DOHH2 (cell line): ENCODE measurements around the gene MAMDC2.

Experiments used
- EZH2phosphoT487 ChIP-seq: fragments of 200-600 bp; sonication (generic); IDR thresholded peaks from 2 replicates; pipeline ENCODE4 v1.6.1; 2017; ENCODE audit warnings: borderline replicate concordance, mild to moderate bottlenecking, antibody characterized with exemption, low read length, moderate library complexity, mixed read lengths
- TF ChIP-seq, protein P1 (sequence below): fragments of 200-600 bp; sonication (generic); IDR thresholded peaks from one replicate; pipeline ENCODE4 v1.5.1; 2014; ENCODE audit warnings: antibody characterized with exemption, mild to moderate bottlenecking, low read depth, low read length; ENCODE audit not compliant: poor library complexity, severe bottlenecking

DNA sequence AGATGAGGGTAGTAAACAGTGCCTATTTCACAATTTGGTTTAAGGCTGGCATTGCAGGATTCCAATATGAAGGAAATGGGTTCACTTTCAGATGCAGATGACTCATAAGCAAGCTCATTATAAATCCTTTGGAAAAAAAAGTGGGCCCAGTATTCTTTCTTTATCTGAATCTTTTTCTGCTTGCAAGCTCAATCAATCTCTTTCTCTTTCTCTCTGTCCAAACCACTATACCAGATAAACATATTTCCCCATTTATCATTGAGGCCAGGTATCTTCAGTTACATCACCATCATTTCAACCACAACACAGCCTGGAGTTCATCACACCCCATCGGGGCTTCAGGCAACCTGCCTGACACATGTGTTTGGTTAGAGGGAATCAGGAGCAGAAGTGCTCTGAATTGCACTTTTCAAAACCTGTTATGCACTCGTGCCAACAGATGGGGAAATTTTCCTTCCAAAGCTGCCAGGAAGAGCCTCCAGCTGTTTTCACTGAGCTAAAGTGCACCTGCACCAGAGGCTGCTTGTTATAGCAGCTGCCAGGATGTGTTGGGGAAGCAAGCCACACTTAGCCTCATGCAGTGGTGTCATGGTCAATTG lies 30.0 kb upstream of the MAMDC2 start:
- TF ChIP-seq, protein P1, sequence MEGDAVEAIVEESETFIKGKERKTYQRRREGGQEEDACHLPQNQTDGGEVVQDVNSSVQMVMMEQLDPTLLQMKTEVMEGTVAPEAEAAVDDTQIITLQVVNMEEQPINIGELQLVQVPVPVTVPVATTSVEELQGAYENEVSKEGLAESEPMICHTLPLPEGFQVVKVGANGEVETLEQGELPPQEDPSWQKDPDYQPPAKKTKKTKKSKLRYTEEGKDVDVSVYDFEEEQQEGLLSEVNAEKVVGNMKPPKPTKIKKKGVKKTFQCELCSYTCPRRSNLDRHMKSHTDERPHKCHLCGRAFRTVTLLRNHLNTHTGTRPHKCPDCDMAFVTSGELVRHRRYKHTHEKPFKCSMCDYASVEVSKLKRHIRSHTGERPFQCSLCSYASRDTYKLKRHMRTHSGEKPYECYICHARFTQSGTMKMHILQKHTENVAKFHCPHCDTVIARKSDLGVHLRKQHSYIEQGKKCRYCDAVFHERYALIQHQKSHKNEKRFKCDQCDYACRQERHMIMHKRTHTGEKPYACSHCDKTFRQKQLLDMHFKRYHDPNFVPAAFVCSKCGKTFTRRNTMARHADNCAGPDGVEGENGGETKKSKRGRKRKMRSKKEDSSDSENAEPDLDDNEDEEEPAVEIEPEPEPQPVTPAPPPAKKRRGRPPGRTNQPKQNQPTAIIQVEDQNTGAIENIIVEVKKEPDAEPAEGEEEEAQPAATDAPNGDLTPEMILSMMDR: no peak
- no peak for TF ChIP-seq EZH2phosphoT487
